HG03045 (cell line): Measurements from ENCODE around the gene GNAI2.
"Not testable (repeated sequence)": the region's sequence is repeated elsewhere in the genome, so short reads cannot be mapped to it uniquely, and the experiment has no call there.

Experiments
- ATAC-seq: cut with Tn5 transposase; IDR thresholded peaks from one replicate; pipeline ENCODE4 v1.9.1; 2021; ENCODE audit warnings: mild to moderate bottlenecking, moderate library complexity; ENCODE audit not compliant: unreplicated experiment

The GNAI2 gene

GRCh38 chr3:50263478-50264382, 27.7 kb downstream of the GNAI2 start:
- ATAC-seq, result no peak

- ATAC-seq, result no peak
Observed at GRCh38 chr3:50264383-50264963, 28.5 kb downstream of the GNAI2 start.

- ATAC-seq, result no peak
Observed at GRCh38 chr3:50264964-50265485, 29.0 kb downstream of the GNAI2 start.

GRCh38 chr3:50265571-50265970, 29.6 kb downstream of the GNAI2 start:
- ATAC-seq, result no peak

- no peak for ATAC-seq
Observed at GRCh38 chr3:50266017-50266416, 30.0 kb downstream of the GNAI2 start.

- ATAC-seq, result no peak
Observed at GRCh38 chr3:50266836-50267235, 30.8 kb downstream of the GNAI2 start.

- ATAC-seq, result no peak
Observed at GRCh38 chr3:50267280-50267913, 31.4 kb downstream of the GNAI2 start.

- no peak for ATAC-seq
Observed at GRCh38 chr3:50268276-50268675, 32.3 kb downstream of the GNAI2 start.

GRCh38 chr3:50268703-50269451, 32.9 kb downstream of the GNAI2 start, which contains the start of gene SEMA3B:
Gene SEMA3B (plus strand): TSS chr3:50269147. CDS start chr3:50269241, 94 bp downstream.
- no peak for ATAC-seq

GRCh38 chr3:50269460-50269859, 33.5 kb downstream of the GNAI2 start:
- no peak for ATAC-seq

GRCh38 chr3:50269977-50270413, 34.0 kb downstream of the GNAI2 start:
- no peak for ATAC-seq

- no peak for ATAC-seq
Observed at GRCh38 chr3:50270422-50271224, 34.6 kb downstream of the GNAI2 start.

- no peak for ATAC-seq
Observed at GRCh38 chr3:50271314-50271936, 35.4 kb downstream of the GNAI2 start.

GRCh38 chr3:50272538-50272910, 36.5 kb downstream of the GNAI2 start:
- not testable (repeated sequence) for ATAC-seq

- ATAC-seq, result peak; percentile 54
Observed at GRCh38 chr3:50272911-50273688, 37.1 kb downstream of the GNAI2 start.

GRCh38 chr3:50273689-50274065, 37.7 kb downstream of the GNAI2 start:
- no peak for ATAC-seq

- no peak for ATAC-seq
Observed at GRCh38 chr3:50274371-50275104, 38.5 kb downstream of the GNAI2 start.
